ENCODE results near the gene CYFIP2.

Gene CYFIP2

DNA sequence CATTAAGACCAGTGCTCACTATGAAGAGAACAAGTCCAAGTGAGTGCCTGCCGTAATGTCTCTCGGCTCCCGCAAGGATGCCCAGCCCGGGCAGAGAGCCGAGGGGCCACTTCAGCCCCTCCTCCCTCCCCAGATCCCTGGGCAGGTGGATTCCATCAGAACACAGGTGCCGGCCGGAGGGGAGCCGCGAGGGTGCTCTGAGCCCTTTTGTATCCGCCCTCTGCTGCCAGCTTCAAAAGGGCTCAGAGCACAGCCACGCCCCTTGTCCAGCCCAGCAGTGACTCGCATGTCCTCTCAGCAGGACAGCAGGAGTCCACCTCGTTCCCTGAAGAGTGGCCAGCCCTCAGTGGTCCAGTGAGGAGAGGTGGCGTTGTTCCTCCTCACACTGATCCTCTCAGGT, 43.9 kb downstream of the CYFIP2 start:
- DNase-seq (ENCODE audit: low read depth, low spot score), result peak; percentile 7
- TF ChIP-seq CTCF (IDR thresholded peaks at IDR 0.05; ENCODE audit: low read depth, low read length), result no peak
- in situ Hi-C loops (cut with HindIII; ENCODE audit: low sequenced_read_pairs), result no loop called here
- H3K4me3 ChIP-seq (ENCODE audit: low read depth, low read length), result no peak overlapping the region

- no peak for TF ChIP-seq CTCF (IDR thresholded peaks at IDR 0.05; ENCODE audit: low read depth, low read length)
- H3K4me3 ChIP-seq (ENCODE audit: low read depth, low read length), result no peak overlapping the region
- in situ Hi-C loops (cut with HindIII; ENCODE audit: low sequenced_read_pairs), result no loop called here
- no peak for DNase-seq (ENCODE audit: low read depth, low spot score)
Observed at GRCh38 chr5:157311595-157311994, 45.7 kb downstream of the CYFIP2 start.

DNA sequence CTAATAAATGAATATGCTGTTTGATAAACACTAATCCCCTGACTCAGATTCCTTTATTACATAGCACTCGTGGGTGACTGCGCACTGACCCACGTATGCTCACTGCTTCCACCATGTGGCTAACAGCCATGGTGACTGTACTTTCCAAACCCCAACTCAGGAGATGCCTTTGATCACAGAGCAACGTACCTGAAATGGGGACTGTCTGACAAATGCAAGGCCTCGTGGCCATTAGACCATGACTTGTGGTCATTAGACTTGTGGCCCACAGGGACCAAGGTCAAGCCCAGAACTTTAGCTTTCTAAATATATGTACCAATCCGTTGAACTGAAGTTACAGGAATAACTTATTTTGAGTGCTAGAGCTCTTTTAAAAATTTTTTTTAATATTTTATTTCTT, 46.6 kb downstream of the CYFIP2 start:
- in situ Hi-C loops (cut with HindIII; ENCODE audit: low sequenced_read_pairs), result no loop called here
- TF ChIP-seq CTCF (IDR thresholded peaks at IDR 0.05; ENCODE audit: low read depth, low read length), result peak; percentile 90
- no peak overlapping the region for H3K4me3 ChIP-seq (ENCODE audit: low read depth, low read length)
- peak; percentile 67 for DNase-seq (ENCODE audit: low read depth, low spot score)

GRCh38 chr5:157322581-157322980, 56.7 kb downstream of the CYFIP2 start:
- H3K4me3 ChIP-seq (ENCODE audit: low read depth, low read length), result no peak overlapping the region
- no peak for TF ChIP-seq CTCF (IDR thresholded peaks at IDR 0.05; ENCODE audit: low read depth, low read length)
- no peak for DNase-seq (ENCODE audit: low read depth, low spot score)
- in situ Hi-C loops (cut with HindIII; ENCODE audit: low sequenced_read_pairs), result no loop called here

GRCh38 chr5:157323107-157323706, 57.3 kb downstream of the CYFIP2 start:
- H3K4me3 ChIP-seq (ENCODE audit: low read depth, low read length), result no peak overlapping the region
- in situ Hi-C loops (cut with HindIII; ENCODE audit: low sequenced_read_pairs), result no loop called here

GRCh38 chr5:157324237-157324636, 58.3 kb downstream of the CYFIP2 start:
- DNase-seq (ENCODE audit: low read depth, low spot score), result no peak
- in situ Hi-C loops (cut with HindIII; ENCODE audit: low sequenced_read_pairs), result no loop called here
- TF ChIP-seq CTCF (IDR thresholded peaks at IDR 0.05; ENCODE audit: low read depth, low read length), result peak; percentile 42
- H3K4me3 ChIP-seq (ENCODE audit: low read depth, low read length), result no peak overlapping the region

More at GRCh38 chr5:157323107-157323706, 57.3 kb downstream of the CYFIP2 start:
- TF ChIP-seq CTCF (IDR thresholded peaks at IDR 0.05; ENCODE audit: low read depth, low read length), result peak; percentile 32
- DNase-seq (ENCODE audit: low read depth, low spot score), result no peak

Data from astrocyte of the spinal cord (primary cell).